Measurements from ENCODE around the gene KCND1.
A peak's percentile ranks its signal among the peaks of the same experiment; 100 is the strongest.

The KCND1 gene

GRCh38 chrX:48919360-48919841 lies 52.2 kb downstream of the KCND1 start:
- no peak for TF ChIP-seq CTCF (conservative IDR thresholded peaks at IDR 0.05; ENCODE audit: low read depth, low read length)
- DNase-seq (ENCODE audit: low read depth) = peak; percentile 59

GRCh38 chrX:48918643-48919340 lies 52.9 kb downstream of the KCND1 start, which contains the start of gene PIM2:
TSS of gene PIM2 (minus strand) at chrX:48919024. CDS start at chrX:48918834, 190 bp downstream.
- DNase-seq (ENCODE audit: low read depth) = peak; percentile 90
- no peak for TF ChIP-seq CTCF (conservative IDR thresholded peaks at IDR 0.05; ENCODE audit: low read depth, low read length)
- peak within 1 kb of the TSS; percentile 64 for H3K4me3 ChIP-seq (ENCODE audit: low read depth, low read length)

More at GRCh38 chrX:48919360-48919841, 52.2 kb downstream of the KCND1 start:
- peak overlapping the region; percentile 40 for H3K4me3 ChIP-seq (ENCODE audit: low read depth, low read length)

GRCh38 chrX:48918301-48918642 lies 53.4 kb downstream of the KCND1 start:
- H3K4me3 ChIP-seq (ENCODE audit: low read depth, low read length) = peak overlapping the region; percentile 64
- DNase-seq (ENCODE audit: low read depth) = no peak

GRCh38 chrX:48917139-48918001 lies 54.3 kb downstream of the KCND1 start:
- H3K4me3 ChIP-seq (ENCODE audit: low read depth, low read length) = peak overlapping the region; percentile 64
- DNase-seq (ENCODE audit: low read depth) = peak; percentile 91
- TF ChIP-seq CTCF (conservative IDR thresholded peaks at IDR 0.05; ENCODE audit: low read depth, low read length) = peak; percentile 80

More at GRCh38 chrX:48918301-48918642, 53.4 kb downstream of the KCND1 start:
- no peak for TF ChIP-seq CTCF (conservative IDR thresholded peaks at IDR 0.05; ENCODE audit: low read depth, low read length)

GRCh38 chrX:48914593-48915493 lies 56.8 kb downstream of the KCND1 start:
- no peak overlapping the region for H3K4me3 ChIP-seq (ENCODE audit: low read depth, low read length)
- DNase-seq (ENCODE audit: low read depth) = no peak
- TF ChIP-seq CTCF (conservative IDR thresholded peaks at IDR 0.05; ENCODE audit: low read depth, low read length) = no peak

GRCh38 chrX:48913605-48914366 lies 57.9 kb downstream of the KCND1 start:
- no peak for TF ChIP-seq CTCF (conservative IDR thresholded peaks at IDR 0.05; ENCODE audit: low read depth, low read length)
- no peak overlapping the region for H3K4me3 ChIP-seq (ENCODE audit: low read depth, low read length)
- no peak for DNase-seq (ENCODE audit: low read depth)
